Liver (tissue), 9 donors: ENCODE data around the gene PARM1. TPM values are rescaled to one million over a fixed set of nuclear protein-coding genes. Genes with fewer than 3 reads are reported as not detected.

Experiments
- DNase-seq: peaks from one replicate; pipeline ENCODE4 v3.0.0-alpha.2; 2017; ENCODE audit warnings: low spot score
- H3K27ac ChIP-seq, 2 donors: one replicate each; pipeline ENCODE4 v1.7.0; 2013; ENCODE audit warnings: inconsistent platforms in 2 of 2, low read length in 2 of 2, control low read depth in 1 of 2, low read depth in 1 of 2, mild to moderate bottlenecking in 1 of 2
- H3K27me3 ChIP-seq, 4 donors: one replicate each; pipeline versions ENCODE4 v1.6.1 to v1.7.0; 2013; ENCODE audit warnings: low read length in 3 of 4, inconsistent platforms in 1 of 4, mild to moderate bottlenecking in 1 of 4, moderate library complexity in 1 of 4; ENCODE audit not compliant: control insufficient read depth in 4 of 4, insufficient read depth in 4 of 4
- H3K36me3 ChIP-seq, 4 donors: one replicate each; pipeline versions ENCODE4 v1.6.1 to v1.7.0; 2013; ENCODE audit warnings: low read length in 3 of 4, mild to moderate bottlenecking in 3 of 4, low read depth in 1 of 4, moderate library complexity in 1 of 4; ENCODE audit not compliant: control insufficient read depth in 4 of 4, insufficient read depth in 3 of 4
- H3K4me1 ChIP-seq, 4 donors: one replicate each; pipeline versions ENCODE4 v1.6.1 to v1.7.0; 2013; ENCODE audit warnings: low read length in 3 of 4, mild to moderate bottlenecking in 3 of 4, moderate library complexity in 1 of 4; ENCODE audit not compliant: control insufficient read depth in 4 of 4, insufficient read depth in 4 of 4
- H3K4me3 ChIP-seq, 3 donors: one replicate each; pipeline versions ENCODE4 v1.6.1 to v1.7.0; 2013; ENCODE audit warnings: low read length in 3 of 3, control low read depth in 1 of 3, low read depth in 1 of 3, mild to moderate bottlenecking in 1 of 3
- H3K9ac ChIP-seq, 2 donors: one replicate each; pipeline ENCODE4 v1.7.0; 2013; ENCODE audit warnings: low read length in 2 of 2, mild to moderate bottlenecking in 2 of 2, moderate library complexity in 2 of 2, control low read depth in 1 of 2, low read depth in 1 of 2
- H3K9me3 ChIP-seq, 4 donors: one replicate each; pipeline versions ENCODE4 v1.6.1 to v1.7.0; 2013; ENCODE audit warnings: low read length in 3 of 4; ENCODE audit not compliant: control insufficient read depth in 4 of 4
- EGR1 ChIP-seq, 2 donors: IDR thresholded peaks; 2 replicates each; pipeline ENCODE4 v1.6.1; 2016 to 2018; ENCODE audit warnings: antibody characterized with exemption in 2 of 2, low read depth in 2 of 2
- FOXA1 ChIP-seq: IDR thresholded peaks from 2 replicates; pipeline ENCODE4 v1.6.1; 2016; ENCODE audit warnings: antibody characterized with exemption
- FOXA2 ChIP-seq: IDR thresholded peaks from 2 replicates; pipeline ENCODE4 v1.6.1; 2016; ENCODE audit warnings: antibody characterized with exemption
- GABPA ChIP-seq, 2 donors: IDR thresholded peaks in 1 of 2; conservative IDR thresholded peaks in 1 of 2; 2 replicates each; pipeline ENCODE4 v1.6.1; 2016; ENCODE audit warnings: antibody characterized with exemption in 2 of 2, mild to moderate bottlenecking in 1 of 2, moderate library complexity in 1 of 2
- HNF4A ChIP-seq, 2 donors: conservative IDR thresholded peaks; 2 replicates each; pipeline ENCODE4 v1.6.1; 2016; ENCODE audit warnings: antibody characterized with exemption in 2 of 2, mild to moderate bottlenecking in 2 of 2
- HNF4G ChIP-seq: IDR thresholded peaks from 2 replicates; pipeline ENCODE4 v1.6.1; 2016; ENCODE audit warnings: antibody characterized with exemption
- JUND ChIP-seq, 2 donors: IDR thresholded peaks; 2 replicates each; pipeline ENCODE4 v1.6.1; 2016; ENCODE audit warnings: antibody characterized with exemption in 2 of 2
- NR2F2 ChIP-seq: IDR thresholded peaks from 2 replicates; pipeline ENCODE4 v1.6.1; 2016; ENCODE audit warnings: antibody characterized with exemption
- RAD21 ChIP-seq, 2 donors: IDR thresholded peaks; 2 replicates each; pipeline ENCODE4 v1.6.1; 2016; ENCODE audit warnings: antibody characterized with exemption in 2 of 2, mild to moderate bottlenecking in 2 of 2
- RXRA ChIP-seq, 2 donors: IDR thresholded peaks; 2 replicates each; pipeline ENCODE4 v1.6.1; 2017 to 2018; ENCODE audit warnings: antibody characterized with exemption in 2 of 2, mild to moderate bottlenecking in 1 of 2
- SP1 ChIP-seq: IDR thresholded peaks from 2 replicates; pipeline ENCODE4 v1.6.1; 2018; ENCODE audit warnings: antibody characterized with exemption, mild to moderate bottlenecking
- YY1 ChIP-seq: IDR thresholded peaks from 2 replicates; pipeline ENCODE4 v1.6.1; 2016; ENCODE audit warnings: antibody characterized with exemption, mild to moderate bottlenecking
- WGBS: extraction: QIAGEN DNeasy Blood & Tissue Kit; methylation state at CpG from one replicate; pipeline ENCODE4 v1.1.7; 2013; 5-methylcytosine and 5-hydroxymethylcytosine counted together
- polyA plus RNA-seq, 2 donors: library from polyadenylated mRNA; stranded (reverse) in 1 of 2; unstranded in 1 of 2; fragments of 200-250 nt in 1 of 2; fragments of >200 nt in 1 of 2; fragmentation: Nextera tagmentation in 1 of 2; extraction: Ambion mirVana in 1 of 2; gene quantifications; one replicate each; pipeline versions ENCODE4 v1.2.1 to v1.2.3, GENCODE V29; 2013 to 2015
- total RNA-seq, 2 donors: library from RNA; depleted of rRNA; stranded (reverse); fragments of >200 nt; gene quantifications; one replicate each; pipeline ENCODE4 v1.2.3, GENCODE V29; 2014
- TF ChIP-seq, protein P1 (sequence below): IDR thresholded peaks from 2 replicates; pipeline ENCODE4 v1.6.1; 2016; ENCODE audit warnings: antibody characterized with exemption, mild to moderate bottlenecking
- TF ChIP-seq, protein P2 (sequence below): IDR thresholded peaks from 2 replicates; pipeline ENCODE4 v1.6.1; 2016; ENCODE audit warnings: antibody characterized with exemption
- TF ChIP-seq, protein P3 (sequence below): IDR thresholded peaks from 2 replicates; pipeline ENCODE4 v1.6.1; 2016; ENCODE audit warnings: antibody characterized with exemption
- TF ChIP-seq, protein P4 (sequence below): IDR thresholded peaks from 2 replicates; pipeline ENCODE4 v1.6.1; 2016; ENCODE audit warnings: antibody characterized with exemption
- TF ChIP-seq, protein P5 (sequence below): fragments of 150-350 bp; IDR thresholded peaks from 2 replicates; pipeline ENCODE4 v1.5.1; 2017; ENCODE audit warnings: improper control_type of control experiment, low read depth, low read length; ENCODE audit not compliant: missing input control
- donor health status: healthy.
- donor health status: healthy.
- donor health status: healthy.
- donor health status: healthy.
- donor health status: healthy.

The PARM1 gene
- total and polyA plus RNA-seq, 4 donors = 0.42 to 2.2 (median 0.74) TPM

DNA sequence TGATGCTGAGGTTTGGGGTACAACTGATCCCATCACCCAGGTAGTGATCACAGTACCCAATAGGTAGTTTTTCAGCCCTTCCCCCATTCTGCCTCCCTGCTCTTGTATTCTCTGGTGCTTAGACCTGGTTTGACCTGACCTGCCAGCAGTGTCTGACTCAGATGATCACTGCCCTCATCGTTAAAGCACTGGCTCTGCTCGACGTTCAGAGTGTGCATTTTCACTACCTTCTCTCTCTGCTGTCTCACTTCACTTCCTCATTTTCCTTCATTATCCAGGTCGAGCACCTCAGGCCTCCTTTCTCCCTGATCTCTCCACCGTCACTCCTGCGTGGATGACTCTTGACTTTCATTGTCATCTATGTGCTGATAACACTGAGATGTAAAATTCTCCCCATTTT is 83.6 kb downstream of the PARM1 start:
- WGBS = 57% methylated on average over 6 of the region's 6 CpGs
- no peaks in the 10 kb centered on the region for H3K27me3 ChIP-seq
- DNase-seq = no peak
- no peak overlapping the region for H3K4me3 ChIP-seq
- no peak overlapping the region for H3K27ac ChIP-seq
- H3K9me3 ChIP-seq = peaks cover 0 to 3% (median 0%) of the 10 kb centered on the region in 4 donors
- H3K4me1 ChIP-seq = no peaks in the 10 kb centered on the region
- no peak for TF ChIP-seq GABPA (IDR thresholded peaks at IDR 0.05 in 1 of 2, conservative IDR thresholded peaks at IDR 0.05 in 1 of 2)
- no peak for TF ChIP-seq RXRA (IDR thresholded peaks at IDR 0.05)
- TF ChIP-seq, protein P1, sequence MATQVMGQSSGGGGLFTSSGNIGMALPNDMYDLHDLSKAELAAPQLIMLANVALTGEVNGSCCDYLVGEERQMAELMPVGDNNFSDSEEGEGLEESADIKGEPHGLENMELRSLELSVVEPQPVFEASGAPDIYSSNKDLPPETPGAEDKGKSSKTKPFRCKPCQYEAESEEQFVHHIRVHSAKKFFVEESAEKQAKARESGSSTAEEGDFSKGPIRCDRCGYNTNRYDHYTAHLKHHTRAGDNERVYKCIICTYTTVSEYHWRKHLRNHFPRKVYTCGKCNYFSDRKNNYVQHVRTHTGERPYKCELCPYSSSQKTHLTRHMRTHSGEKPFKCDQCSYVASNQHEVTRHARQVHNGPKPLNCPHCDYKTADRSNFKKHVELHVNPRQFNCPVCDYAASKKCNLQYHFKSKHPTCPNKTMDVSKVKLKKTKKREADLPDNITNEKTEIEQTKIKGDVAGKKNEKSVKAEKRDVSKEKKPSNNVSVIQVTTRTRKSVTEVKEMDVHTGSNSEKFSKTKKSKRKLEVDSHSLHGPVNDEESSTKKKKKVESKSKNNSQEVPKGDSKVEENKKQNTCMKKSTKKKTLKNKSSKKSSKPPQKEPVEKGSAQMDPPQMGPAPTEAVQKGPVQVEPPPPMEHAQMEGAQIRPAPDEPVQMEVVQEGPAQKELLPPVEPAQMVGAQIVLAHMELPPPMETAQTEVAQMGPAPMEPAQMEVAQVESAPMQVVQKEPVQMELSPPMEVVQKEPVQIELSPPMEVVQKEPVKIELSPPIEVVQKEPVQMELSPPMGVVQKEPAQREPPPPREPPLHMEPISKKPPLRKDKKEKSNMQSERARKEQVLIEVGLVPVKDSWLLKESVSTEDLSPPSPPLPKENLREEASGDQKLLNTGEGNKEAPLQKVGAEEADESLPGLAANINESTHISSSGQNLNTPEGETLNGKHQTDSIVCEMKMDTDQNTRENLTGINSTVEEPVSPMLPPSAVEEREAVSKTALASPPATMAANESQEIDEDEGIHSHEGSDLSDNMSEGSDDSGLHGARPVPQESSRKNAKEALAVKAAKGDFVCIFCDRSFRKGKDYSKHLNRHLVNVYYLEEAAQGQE = no peak
- TF ChIP-seq HNF4G = no peak
- no peak for TF ChIP-seq HNF4A (conservative IDR thresholded peaks at IDR 0.05)
- TF ChIP-seq FOXA2 = no peak
- TF ChIP-seq, protein P2, sequence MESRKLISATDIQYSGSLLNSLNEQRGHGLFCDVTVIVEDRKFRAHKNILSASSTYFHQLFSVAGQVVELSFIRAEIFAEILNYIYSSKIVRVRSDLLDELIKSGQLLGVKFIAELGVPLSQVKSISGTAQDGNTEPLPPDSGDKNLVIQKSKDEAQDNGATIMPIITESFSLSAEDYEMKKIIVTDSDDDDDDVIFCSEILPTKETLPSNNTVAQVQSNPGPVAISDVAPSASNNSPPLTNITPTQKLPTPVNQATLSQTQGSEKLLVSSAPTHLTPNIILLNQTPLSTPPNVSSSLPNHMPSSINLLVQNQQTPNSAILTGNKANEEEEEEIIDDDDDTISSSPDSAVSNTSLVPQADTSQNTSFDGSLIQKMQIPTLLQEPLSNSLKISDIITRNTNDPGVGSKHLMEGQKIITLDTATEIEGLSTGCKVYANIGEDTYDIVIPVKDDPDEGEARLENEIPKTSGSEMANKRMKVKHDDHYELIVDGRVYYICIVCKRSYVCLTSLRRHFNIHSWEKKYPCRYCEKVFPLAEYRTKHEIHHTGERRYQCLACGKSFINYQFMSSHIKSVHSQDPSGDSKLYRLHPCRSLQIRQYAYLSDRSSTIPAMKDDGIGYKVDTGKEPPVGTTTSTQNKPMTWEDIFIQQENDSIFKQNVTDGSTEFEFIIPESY = no peak
- TF ChIP-seq RAD21 (IDR thresholded peaks at IDR 0.05) = no peak
- TF ChIP-seq, protein P3, sequence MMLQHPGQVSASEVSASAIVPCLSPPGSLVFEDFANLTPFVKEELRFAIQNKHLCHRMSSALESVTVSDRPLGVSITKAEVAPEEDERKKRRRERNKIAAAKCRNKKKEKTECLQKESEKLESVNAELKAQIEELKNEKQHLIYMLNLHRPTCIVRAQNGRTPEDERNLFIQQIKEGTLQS = no peak
- TF ChIP-seq FOXA1 = no peak
- no peak for TF ChIP-seq NR2F2
- TF ChIP-seq EGR1 (IDR thresholded peaks at IDR 0.05; ENCODE audit: low read depth in 2 of 2) = no peak
- TF ChIP-seq YY1 = no peak
- no peak for TF ChIP-seq SP1
- TF ChIP-seq, protein P4, sequence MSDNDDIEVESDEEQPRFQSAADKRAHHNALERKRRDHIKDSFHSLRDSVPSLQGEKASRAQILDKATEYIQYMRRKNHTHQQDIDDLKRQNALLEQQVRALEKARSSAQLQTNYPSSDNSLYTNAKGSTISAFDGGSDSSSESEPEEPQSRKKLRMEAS = no peak
- no peak for TF ChIP-seq JUND (IDR thresholded peaks at IDR 0.05)
- TF ChIP-seq, protein P5, sequence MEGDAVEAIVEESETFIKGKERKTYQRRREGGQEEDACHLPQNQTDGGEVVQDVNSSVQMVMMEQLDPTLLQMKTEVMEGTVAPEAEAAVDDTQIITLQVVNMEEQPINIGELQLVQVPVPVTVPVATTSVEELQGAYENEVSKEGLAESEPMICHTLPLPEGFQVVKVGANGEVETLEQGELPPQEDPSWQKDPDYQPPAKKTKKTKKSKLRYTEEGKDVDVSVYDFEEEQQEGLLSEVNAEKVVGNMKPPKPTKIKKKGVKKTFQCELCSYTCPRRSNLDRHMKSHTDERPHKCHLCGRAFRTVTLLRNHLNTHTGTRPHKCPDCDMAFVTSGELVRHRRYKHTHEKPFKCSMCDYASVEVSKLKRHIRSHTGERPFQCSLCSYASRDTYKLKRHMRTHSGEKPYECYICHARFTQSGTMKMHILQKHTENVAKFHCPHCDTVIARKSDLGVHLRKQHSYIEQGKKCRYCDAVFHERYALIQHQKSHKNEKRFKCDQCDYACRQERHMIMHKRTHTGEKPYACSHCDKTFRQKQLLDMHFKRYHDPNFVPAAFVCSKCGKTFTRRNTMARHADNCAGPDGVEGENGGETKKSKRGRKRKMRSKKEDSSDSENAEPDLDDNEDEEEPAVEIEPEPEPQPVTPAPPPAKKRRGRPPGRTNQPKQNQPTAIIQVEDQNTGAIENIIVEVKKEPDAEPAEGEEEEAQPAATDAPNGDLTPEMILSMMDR = no peak
- no peaks in the 10 kb centered on the region for H3K36me3 ChIP-seq
- H3K9ac ChIP-seq = no peak overlapping the region
